Common myeloid progenitor, CD34-positive (primary cell): Measurements from ENCODE around the gene GPC5.
"Not testable (repeated sequence)": the region's sequence is repeated elsewhere in the genome, so short reads cannot be mapped to it uniquely, and the experiment has no call there.

ENCODE experiments used
- CTCF ChIA-PET: fragments of 350-600 bp; sonication (Branson Sonifier 250); formaldehyde crosslinking; loops from one replicate; lab custom pipeline; 2021; ENCODE audit warnings: antibody characterized with exemption; lab: Charles Lee
- POLR2A ChIA-PET: fragments of 350-600 bp; sonication (Branson Sonifier 250); formaldehyde crosslinking; loops from one replicate; lab custom pipeline; 2021; ENCODE audit warnings: antibody characterized with exemption; lab: Charles Lee
- DNase-seq, 3 donors: peaks; one replicate each; pipeline versions ENCODE4 v3.0.0 to v3.0.0-alpha.2; 2013
- H3K27ac ChIP-seq, 2 experiments: 1 replicate in 1 of 2; 2 replicates in 1 of 2; pipeline ENCODE4 v1.7.0; 2013; ENCODE audit warnings: inconsistent platforms in 2 of 2, low read length in 2 of 2, mild to moderate bottlenecking in 2 of 2, low read depth in 1 of 2, moderate library complexity in 1 of 2; ENCODE audit not compliant: severe bottlenecking in 2 of 2, insufficient read depth in 1 of 2, poor library complexity in 1 of 2
- H3K27me3 ChIP-seq, 5 experiments: replicated peaks in 2 of 5; 1 replicate in 3 of 5; 2 replicates in 2 of 5; pipeline versions ENCODE4 v1.6.1 to v1.7.0; 2013; ENCODE audit warnings: low read length in 4 of 5, mild to moderate bottlenecking in 2 of 5, moderate library complexity in 2 of 5, inconsistent platforms in 1 of 5; ENCODE audit not compliant: insufficient read depth in 5 of 5, control insufficient read depth in 4 of 5
- H3K36me3 ChIP-seq, 4 experiments: 1 replicate in 2 of 4; 2 replicates in 2 of 4; pipeline versions ENCODE4 v1.6.1 to v1.7.0; 2013; ENCODE audit warnings: low read length in 3 of 4, control low read depth in 1 of 4, mild to moderate bottlenecking in 1 of 4; ENCODE audit not compliant: control insufficient read depth in 4 of 4, insufficient read depth in 4 of 4
- H3K4me1 ChIP-seq, 4 experiments: 1 replicate in 3 of 4; 2 replicates in 1 of 4; pipeline versions ENCODE4 v1.6.1 to v1.7.1; 2013; ENCODE audit warnings: low read length in 3 of 4, mild to moderate bottlenecking in 3 of 4, control low read depth in 1 of 4, inconsistent platforms in 1 of 4, moderate library complexity in 1 of 4; ENCODE audit not compliant: control insufficient read depth in 4 of 4, insufficient read depth in 4 of 4; ENCODE audit errors: control extremely low read depth in 1 of 4
- H3K4me3 ChIP-seq, 7 experiments: 1 replicate in 4 of 7; 2 replicates in 3 of 7; pipeline versions ENCODE4 v1.5.1 to v1.7.0; 2013; ENCODE audit warnings: mild to moderate bottlenecking in 7 of 7, low read length in 6 of 7, moderate library complexity in 6 of 7, inconsistent platforms in 2 of 7, low read depth in 2 of 7, control low read depth in 1 of 7; ENCODE audit not compliant: insufficient read depth in 4 of 7, control insufficient read depth in 1 of 7; ENCODE audit errors: extremely low read depth in 1 of 7
- H3K9me3 ChIP-seq, 5 experiments: 1 replicate in 4 of 5; 2 replicates in 1 of 5; pipeline versions ENCODE4 v1.6.1 to v1.7.1; 2013; ENCODE audit warnings: low read length in 4 of 5, mild to moderate bottlenecking in 2 of 5, inconsistent platforms in 1 of 5, low read depth in 1 of 5, moderate library complexity in 1 of 5; ENCODE audit not compliant: control insufficient read depth in 4 of 5, insufficient read depth in 2 of 5; ENCODE audit errors: control extremely low read depth in 1 of 5
- WGBS: methylation state at CpG from one replicate; pipeline ENCODE4 v1.1.5; 2013; ENCODE audit not compliant: insufficient coverage; 5-methylcytosine and 5-hydroxymethylcytosine counted together

Gene GPC5

GRCh38 chr13:91664039-91664438 lies 265.6 kb downstream of the GPC5 start:
- no peak for DNase-seq
- Histone ChIP-seq H3K9me3 (no peaks in the 10 kb centered on the region), H3K27ac (no peak overlapping the region), H3K36me3 (no peaks in the 10 kb centered on the region), H3K4me1 (no peaks in the 10 kb centered on the region), H3K4me3 (no peak overlapping the region), H3K27me3 (no peaks in the 10 kb centered on the region)
- ChIA-PET POLR2A (no interaction called here), CTCF (no interaction called here)
- 100% methylated on average over 3 of the region's 3 CpGs for whole genome bisulfite sequencing

GRCh38 chr13:91667486-91667885 lies 269.1 kb downstream of the GPC5 start:
- Histone ChIP-seq H3K27me3 (no peaks in the 10 kb centered on the region), H3K27ac (no peak overlapping the region), H3K4me3 (no peak overlapping the region), H3K36me3 (no peaks in the 10 kb centered on the region), H3K9me3 (peaks cover 0 to under 1% (median 0%) of the 10 kb centered on the region in 5 experiments), H3K4me1 (no peaks in the 10 kb centered on the region)
- POLR2A ChIA-PET: no interaction called here
- DNase-seq: no peak
- WGBS: no CpG with 5 or more reads among the region's 2 CpGs
- CTCF ChIA-PET: no interaction called here

- no peak for DNase-seq
- Histone ChIP-seq H3K4me1 (no peaks in the 10 kb centered on the region), H3K27me3 (no peaks in the 10 kb centered on the region), H3K4me3 (no peak overlapping the region), H3K36me3 (no peaks in the 10 kb centered on the region), H3K27ac (no peak overlapping the region), H3K9me3 (peaks cover 0 to 4% (median 0%) of the 10 kb centered on the region in 5 experiments)
- CTCF ChIA-PET: no interaction called here
- POLR2A ChIA-PET: no interaction called here
- WGBS: 100% methylated on average over 2 of the region's 5 CpGs
Observed at GRCh38 chr13:91668866-91669495, 270.6 kb downstream of the GPC5 start.

GRCh38 chr13:91674347-91674746 lies 275.9 kb downstream of the GPC5 start:
- H3K27ac ChIP-seq, H3K27me3 ChIP-seq, H3K36me3 ChIP-seq, H3K9me3 ChIP-seq, CTCF ChIA-PET, DNase-seq, POLR2A ChIA-PET, H3K4me1 ChIP-seq, H3K4me3 ChIP-seq: not testable (repeated sequence)
- WGBS: no CpG with 5 or more reads among the region's 15 CpGs

GRCh38 chr13:91684746-91685145 lies 286.3 kb downstream of the GPC5 start:
- no peak for DNase-seq
- 89% methylated on average over 2 of the region's 3 CpGs for WGBS
- CTCF ChIA-PET: no interaction called here
- Histone ChIP-seq H3K4me3 (no peak overlapping the region), H3K9me3 (no peaks in the 10 kb centered on the region), H3K36me3 (no peaks in the 10 kb centered on the region), H3K27ac (no peak overlapping the region), H3K27me3 (no peaks in the 10 kb centered on the region), H3K4me1 (no peaks in the 10 kb centered on the region)
- POLR2A ChIA-PET: no interaction called here

GRCh38 chr13:91690944-91691343 lies 292.5 kb downstream of the GPC5 start:
- DNase-seq: no peak
- Histone ChIP-seq H3K4me1 (no peaks in the 10 kb centered on the region), H3K4me3 (no peak overlapping the region), H3K36me3 (peaks cover 0 to 4% (median 0%) of the 10 kb centered on the region in 4 experiments), H3K27ac (no peak overlapping the region), H3K27me3 (no peaks in the 10 kb centered on the region), H3K9me3 (no peaks in the 10 kb centered on the region)
- CTCF ChIA-PET: no interaction called here
- 93% methylated on average over 4 of the region's 6 CpGs for WGBS
- POLR2A ChIA-PET: no interaction called here

- no peaks in the 10 kb centered on the region for H3K27me3 ChIP-seq
- H3K36me3 ChIP-seq: peaks cover 0 to 4% (median 0%) of the 10 kb centered on the region in 4 experiments
- ChIA-PET POLR2A (no interaction called here), CTCF (no interaction called here)
- H3K4me3 ChIP-seq: no peak overlapping the region
- H3K9me3 ChIP-seq: no peaks in the 10 kb centered on the region
- H3K4me1 ChIP-seq: peaks cover 0 to 2% (median 0%) of the 10 kb centered on the region in 4 experiments
- H3K27ac ChIP-seq: no peak overlapping the region
- 97% methylated on average over 10 of the region's 11 CpGs for WGBS
- no peak for DNase-seq
Observed at GRCh38 chr13:91693466-91693865, 295.0 kb downstream of the GPC5 start.
